Gastrocnemius medialis (tissue), 4 donors: ENCODE measurements around the gene MDFIC2. TPM values are rescaled to one million over a fixed set of nuclear protein-coding genes. Genes with fewer than 3 reads are reported as not detected.

Experiments
- ATAC-seq, 2 donors: fragments of 150-250 bp; one replicate each; pipeline ENCODE4 v1.9.1; 2016
- DNase-seq, 2 donors: peaks; one replicate each; pipeline ENCODE4 v3.0.0-alpha.2; 2019
- H3K27ac ChIP-seq, 4 donors: fragments of 200-600 bp; sonication (generic); 1 replicate in 1 of 4; 2 replicates in 3 of 4; pipeline ENCODE4 v1.5.1; 2016 to 2018; ENCODE audit warnings: mild to moderate bottlenecking in 2 of 4, moderate library complexity in 1 of 4
- H3K27me3 ChIP-seq, 3 donors: fragments of 200-600 bp; sonication (generic) in 2 of 3; 1 replicate in 1 of 3; 2 replicates in 2 of 3; pipeline versions ENCODE4 v1.5.1 to v1.6.0; 2016 to 2019; ENCODE audit warnings: mild to moderate bottlenecking in 1 of 3, moderate library complexity in 1 of 3
- H3K36me3 ChIP-seq, 2 donors: fragments of 200-600 bp; sonication (generic) in 1 of 2; one replicate each; pipeline ENCODE4 v1.5.1; 2017 to 2018
- H3K4me1 ChIP-seq, 2 donors: fragments of 200-600 bp; sonication (generic) in 1 of 2; one replicate each; pipeline ENCODE4 v1.5.1; 2016 to 2017; ENCODE audit warnings: mild to moderate bottlenecking in 2 of 2
- H3K4me3 ChIP-seq, 4 donors: fragments of 200-600 bp; sonication (generic) in 3 of 4; 1 replicate in 1 of 4; 2 replicates in 3 of 4; pipeline ENCODE4 v1.5.1; 2016 to 2019; ENCODE audit warnings: mild to moderate bottlenecking in 2 of 4
- H3K9me3 ChIP-seq, 3 donors: fragments of 200-600 bp; sonication (generic) in 2 of 3; 1 replicate in 1 of 3; 2 replicates in 2 of 3; pipeline ENCODE4 v1.5.1; 2016 to 2019
- POLR2A ChIP-seq, 2 donors: fragments of 450-650 bp; IDR thresholded peaks; one replicate each; pipeline ENCODE4 v1.6.1; 2017; ENCODE audit warnings: antibody characterized with exemption in 2 of 2, mild to moderate bottlenecking in 2 of 2, moderate library complexity in 2 of 2
- in situ Hi-C, 4 donors: fragments of 200-750 bp; cut with MboI; loops; one replicate each; pipeline versions ENCODE4 v1.15.0 to v1.8.0; 2017; ENCODE audit warnings: low sequenced_read_pairs in 4 of 4
- intact Hi-C: fragments of 100-400 bp; cut with DNase I; formaldehyde crosslinking; loops from one replicate; pipeline ENCODE4 v1.15.1; 2023; ENCODE audit warnings: low total_unique reads
- total RNA-seq, 4 donors: library from RNA; depleted of rRNA; stranded (reverse); fragments of >200 nt; gene quantifications; one replicate each; pipeline versions ENCODE4 v1.1.0 to v1.2.3, GENCODE V29; 2016
- TF ChIP-seq, protein P1 (sequence below), 5 experiments: fragments of 450-650 bp in 3 of 5; fragments of 200-600 bp in 2 of 5; sonication (generic) in 2 of 5; IDR thresholded peaks in 4 of 5; conservative IDR thresholded peaks in 1 of 5; 1 replicate in 4 of 5; 2 replicates in 1 of 5; pipeline ENCODE4 v1.5.1; 2016 to 2019; ENCODE audit warnings: antibody characterized with exemption in 5 of 5, mild to moderate bottlenecking in 3 of 5, moderate library complexity in 3 of 5

The MDFIC2 gene
- total RNA-seq, 4 donors from 2014 or later = not detected

DNA sequence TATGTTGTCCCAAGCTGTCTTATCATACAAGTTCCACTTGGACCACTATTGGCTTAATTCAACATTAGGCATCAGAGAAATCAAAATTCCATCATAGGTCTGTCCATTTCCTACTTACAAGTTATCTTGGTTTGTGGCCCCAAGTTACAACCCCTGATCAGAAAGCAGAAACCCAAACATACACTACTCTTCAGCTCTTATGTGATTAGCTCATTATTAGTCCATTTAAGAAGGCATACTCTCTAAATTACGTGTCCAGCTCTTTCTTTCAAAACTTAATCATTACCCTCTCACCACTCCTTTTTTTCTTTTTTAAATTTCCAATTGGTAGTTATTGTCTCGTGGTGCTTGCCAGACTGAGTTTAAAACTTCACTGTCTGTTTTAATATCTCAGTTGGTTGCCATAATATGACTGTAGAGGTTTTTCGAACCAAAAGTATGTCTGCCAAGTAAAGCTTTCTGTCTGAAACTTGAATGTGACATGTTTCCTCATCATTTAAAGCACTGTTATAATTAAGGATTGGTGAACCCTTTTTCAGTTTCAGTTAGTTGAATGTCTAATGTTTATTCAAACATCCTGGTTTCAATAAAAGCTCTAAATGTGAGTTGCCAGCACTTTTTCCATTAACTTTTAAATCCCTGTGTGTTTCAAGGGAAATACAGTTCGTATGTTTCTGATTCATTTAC, 162.6 kb downstream of the MDFIC2 start:
- ATAC-seq (no peak), DNase-seq (no peak)
- no peak overlapping the region for H3K4me3 ChIP-seq
- H3K36me3 ChIP-seq = no peaks in the 10 kb centered on the region
- H3K27me3 ChIP-seq = no peaks in the 10 kb centered on the region
- intact Hi-C loops = no loop called here
- TF ChIP-seq, protein P1, sequence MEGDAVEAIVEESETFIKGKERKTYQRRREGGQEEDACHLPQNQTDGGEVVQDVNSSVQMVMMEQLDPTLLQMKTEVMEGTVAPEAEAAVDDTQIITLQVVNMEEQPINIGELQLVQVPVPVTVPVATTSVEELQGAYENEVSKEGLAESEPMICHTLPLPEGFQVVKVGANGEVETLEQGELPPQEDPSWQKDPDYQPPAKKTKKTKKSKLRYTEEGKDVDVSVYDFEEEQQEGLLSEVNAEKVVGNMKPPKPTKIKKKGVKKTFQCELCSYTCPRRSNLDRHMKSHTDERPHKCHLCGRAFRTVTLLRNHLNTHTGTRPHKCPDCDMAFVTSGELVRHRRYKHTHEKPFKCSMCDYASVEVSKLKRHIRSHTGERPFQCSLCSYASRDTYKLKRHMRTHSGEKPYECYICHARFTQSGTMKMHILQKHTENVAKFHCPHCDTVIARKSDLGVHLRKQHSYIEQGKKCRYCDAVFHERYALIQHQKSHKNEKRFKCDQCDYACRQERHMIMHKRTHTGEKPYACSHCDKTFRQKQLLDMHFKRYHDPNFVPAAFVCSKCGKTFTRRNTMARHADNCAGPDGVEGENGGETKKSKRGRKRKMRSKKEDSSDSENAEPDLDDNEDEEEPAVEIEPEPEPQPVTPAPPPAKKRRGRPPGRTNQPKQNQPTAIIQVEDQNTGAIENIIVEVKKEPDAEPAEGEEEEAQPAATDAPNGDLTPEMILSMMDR (IDR thresholded peaks at IDR 0.05 in 4 of 5, conservative IDR thresholded peaks at IDR 0.05 in 1 of 5) = no peak
- TF ChIP-seq POLR2A (IDR thresholded peaks at IDR 0.05) = no peak
- H3K27ac ChIP-seq = no peak overlapping the region
- no peaks in the 10 kb centered on the region for H3K9me3 ChIP-seq
- H3K4me1 ChIP-seq = no peaks in the 10 kb centered on the region
- in situ Hi-C loops = no loop called here
